Measurements from ENCODE around the gene NPC1. TPM values are rescaled to one million over a fixed set of nuclear protein-coding genes. Genes with fewer than 3 reads are reported as not detected.

NPC1 gene
- total RNA-seq, 1 experiment from 2014 or later: 51.6 TPM

GRCh38 chr18:23521271-23521670, 65.0 kb downstream of the NPC1 start:
- ChIA-PET RAD21 (ENCODE audit: low non-redundant PET in 1 of 2, low total read pairs in 2 of 2, uncharacterized antibody in 2 of 2, unreplicated experiment in 2 of 2) (no interaction called here), POLR2A (no interaction called here), CTCF (no interaction called here)
- Histone ChIP-seq H3K9ac (ENCODE audit: low read length) (no peak overlapping the region), H3K79me2 (ENCODE audit: insufficient read depth, low read length) (no peaks in the 10 kb centered on the region), H3K4me1 (ENCODE audit: control insufficient read depth in 1 of 2, insufficient read depth in 2 of 2, low read length in 2 of 2) (no peaks in the 10 kb centered on the region), H3K4me3 (replicated peaks in 1 of 2; ENCODE audit: low read depth in 1 of 2, low read length in 2 of 2) (no peak overlapping the region), H3K4me2 (ENCODE audit: low read length) (no peak overlapping the region), H2AFZ (ENCODE audit: low read depth, low read length, poor library complexity, severe bottlenecking) (no peak overlapping the region), H3K36me3 (ENCODE audit: control insufficient read depth in 1 of 2, insufficient read depth in 2 of 2, low read length in 2 of 2) (peaks cover 41 to 50% of the 10 kb centered on the region in 2 experiments), H3K9me3 (ENCODE audit: control insufficient read depth in 1 of 2, insufficient read depth in 1 of 2, low read depth in 1 of 2, low read length in 2 of 2) (no peaks in the 10 kb centered on the region), H4K20me1 (ENCODE audit: insufficient read depth) (no peaks in the 10 kb centered on the region), H3K27ac (ENCODE audit: low read depth, low read length) (no peak overlapping the region), H3K9me2 (ENCODE audit: insufficient read depth) (no peaks in the 10 kb centered on the region), H3K27me3 (ENCODE audit: insufficient read depth, low read length) (no peaks in the 10 kb centered on the region)
- ATAC-seq (no peak), DNase-seq (ENCODE audit: low read depth, low spot score) (no peak)
- BruUV-seq (replicated peaks): no TSS peak
- TF ChIP-seq ELF1 (IDR thresholded peaks at IDR 0.05; ENCODE audit: borderline replicate concordance, low read depth) (no peak), FOSL1 (IDR thresholded peaks at IDR 0.05; ENCODE audit: low read depth) (no peak), ZFX (IDR thresholded peaks at IDR 0.05) (no peak), MAX (IDR thresholded peaks at IDR 0.05) (no peak)
- intact Hi-C loops (cut with micrococcal nuclease): no loop called here

GRCh38 chr18:23519734-23520133, 66.6 kb downstream of the NPC1 start:
- ATAC-seq: no peak
- Histone ChIP-seq H3K27me3 (ENCODE audit: insufficient read depth, low read length) (no peaks in the 10 kb centered on the region), H3K4me1 (ENCODE audit: control insufficient read depth in 1 of 2, insufficient read depth in 2 of 2, low read length in 2 of 2) (0 out of 4 replicates have a peak, but pooled peaks cover 0 to 2% of the 10 kb centered on the region in 2 experiments), H3K9me3 (ENCODE audit: control insufficient read depth in 1 of 2, insufficient read depth in 1 of 2, low read depth in 1 of 2, low read length in 2 of 2) (no peaks in the 10 kb centered on the region), H3K79me2 (ENCODE audit: insufficient read depth, low read length) (no peaks in the 10 kb centered on the region), H3K27ac (ENCODE audit: low read depth, low read length) (no peak overlapping the region), H3K9ac (ENCODE audit: low read length) (no peak overlapping the region), H3K36me3 (ENCODE audit: control insufficient read depth in 1 of 2, insufficient read depth in 2 of 2, low read length in 2 of 2) (peaks cover 38 to 49% of the 10 kb centered on the region in 2 experiments), H3K4me2 (ENCODE audit: low read length) (no peak overlapping the region), H4K20me1 (ENCODE audit: insufficient read depth) (no peaks in the 10 kb centered on the region), H3K4me3 (replicated peaks in 1 of 2; ENCODE audit: low read depth in 1 of 2, low read length in 2 of 2) (no peak overlapping the region), H3K9me2 (ENCODE audit: insufficient read depth) (no peaks in the 10 kb centered on the region), H2AFZ (ENCODE audit: low read depth, low read length, poor library complexity, severe bottlenecking) (no peak overlapping the region)
- TF ChIP-seq JUND (IDR thresholded peaks at IDR 0.05) (no peak), POLR2AphosphoS5 (IDR thresholded peaks at IDR 0.05; ENCODE audit: low read depth, low read length) (no peak), ZFX (IDR thresholded peaks at IDR 0.05) (no peak), MAX (IDR thresholded peaks at IDR 0.05) (no peak), TCF7L2 (IDR thresholded peaks at IDR 0.05; ENCODE audit: borderline replicate concordance, extremely low read depth, insufficient read depth, insufficient read length) (no peak), RAD21 (IDR thresholded peaks at IDR 0.05; ENCODE audit: low read depth) (no peak), ATF3 (IDR thresholded peaks at IDR 0.05) (no peak), ELF1 (IDR thresholded peaks at IDR 0.05; ENCODE audit: borderline replicate concordance, low read depth) (no peak), FOSL1 (IDR thresholded peaks at IDR 0.05; ENCODE audit: low read depth) (no peak), SRF (IDR thresholded peaks at IDR 0.05; ENCODE audit: low read depth) (no peak), POLR2A (IDR thresholded peaks at IDR 0.05; ENCODE audit: borderline replicate concordance, extremely low read depth, insufficient read depth, insufficient read length) (no peak), REST (IDR thresholded peaks at IDR 0.05; ENCODE audit: low read depth) (no peak), CTCF (IDR thresholded peaks at IDR 0.05 in 2 of 3, conservative IDR thresholded peaks at IDR 0.05 in 1 of 3; ENCODE audit: borderline replicate concordance in 1 of 3, insufficient read depth in 1 of 3, low read depth in 2 of 3, low read length in 2 of 3) (no peak), CEBPB (IDR thresholded peaks at IDR 0.05; ENCODE audit: low read depth) (no peak)
- ChIA-PET POLR2A (no interaction called here), RAD21 (ENCODE audit: low non-redundant PET in 1 of 2, low total read pairs in 2 of 2, uncharacterized antibody in 2 of 2, unreplicated experiment in 2 of 2) (no interaction called here), CTCF (no interaction called here)
- no TSS peak for BruUV-seq (replicated peaks)
- DNase-seq (ENCODE audit: low read depth, low spot score): no peak
- intact Hi-C loops (cut with micrococcal nuclease): loop anchor here (5.0 kb wide), 1 partner anchor 293 kb away; no protein-coding TSS in a partner anchor
